ENCODE measurements around the gene ZNF273. TPM values are rescaled to one million over a fixed set of nuclear protein-coding genes. Genes with fewer than 3 reads are reported as not detected.

The ZNF273 gene
- total and polyA plus RNA-seq, 10 of the 15 experiments (the other 5 are each of a cell fraction or from before 2014, with no cell fraction given): 4.8 to 12.3 (median 7.8) TPM

DNA sequence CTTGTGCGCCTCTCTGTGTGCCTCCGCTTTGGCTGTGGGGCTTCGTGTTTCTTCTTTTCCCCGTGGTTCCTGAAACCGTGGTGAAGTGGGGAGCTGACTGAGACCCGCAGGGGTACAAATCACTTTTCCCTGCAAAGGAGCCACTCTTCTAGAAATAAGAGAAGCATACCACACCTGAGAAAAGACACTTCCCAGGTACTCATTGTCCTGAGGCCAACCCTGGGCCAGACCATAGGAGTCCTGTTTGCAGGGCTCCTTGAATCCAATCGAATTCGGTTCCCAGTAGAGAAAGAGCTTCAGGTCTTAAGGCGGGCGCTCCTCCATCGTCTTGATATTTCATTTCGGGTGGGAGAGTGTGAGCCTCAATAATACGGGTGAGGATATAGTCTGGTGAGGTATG lies 32.4 kb upstream of the ZNF273 start (continued):
- TF ChIP-seq SMAD5 (IDR thresholded peaks at IDR 0.05; ENCODE audit: low read depth) (no peak), ZSCAN29 (IDR thresholded peaks at IDR 0.05) (no peak), HDGF (IDR thresholded peaks at IDR 0.05) (no peak), STAT3 (IDR thresholded peaks at IDR 0.05; ENCODE audit: low read depth, low read length) (no peak)
- TF ChIP-seq, protein P1, sequence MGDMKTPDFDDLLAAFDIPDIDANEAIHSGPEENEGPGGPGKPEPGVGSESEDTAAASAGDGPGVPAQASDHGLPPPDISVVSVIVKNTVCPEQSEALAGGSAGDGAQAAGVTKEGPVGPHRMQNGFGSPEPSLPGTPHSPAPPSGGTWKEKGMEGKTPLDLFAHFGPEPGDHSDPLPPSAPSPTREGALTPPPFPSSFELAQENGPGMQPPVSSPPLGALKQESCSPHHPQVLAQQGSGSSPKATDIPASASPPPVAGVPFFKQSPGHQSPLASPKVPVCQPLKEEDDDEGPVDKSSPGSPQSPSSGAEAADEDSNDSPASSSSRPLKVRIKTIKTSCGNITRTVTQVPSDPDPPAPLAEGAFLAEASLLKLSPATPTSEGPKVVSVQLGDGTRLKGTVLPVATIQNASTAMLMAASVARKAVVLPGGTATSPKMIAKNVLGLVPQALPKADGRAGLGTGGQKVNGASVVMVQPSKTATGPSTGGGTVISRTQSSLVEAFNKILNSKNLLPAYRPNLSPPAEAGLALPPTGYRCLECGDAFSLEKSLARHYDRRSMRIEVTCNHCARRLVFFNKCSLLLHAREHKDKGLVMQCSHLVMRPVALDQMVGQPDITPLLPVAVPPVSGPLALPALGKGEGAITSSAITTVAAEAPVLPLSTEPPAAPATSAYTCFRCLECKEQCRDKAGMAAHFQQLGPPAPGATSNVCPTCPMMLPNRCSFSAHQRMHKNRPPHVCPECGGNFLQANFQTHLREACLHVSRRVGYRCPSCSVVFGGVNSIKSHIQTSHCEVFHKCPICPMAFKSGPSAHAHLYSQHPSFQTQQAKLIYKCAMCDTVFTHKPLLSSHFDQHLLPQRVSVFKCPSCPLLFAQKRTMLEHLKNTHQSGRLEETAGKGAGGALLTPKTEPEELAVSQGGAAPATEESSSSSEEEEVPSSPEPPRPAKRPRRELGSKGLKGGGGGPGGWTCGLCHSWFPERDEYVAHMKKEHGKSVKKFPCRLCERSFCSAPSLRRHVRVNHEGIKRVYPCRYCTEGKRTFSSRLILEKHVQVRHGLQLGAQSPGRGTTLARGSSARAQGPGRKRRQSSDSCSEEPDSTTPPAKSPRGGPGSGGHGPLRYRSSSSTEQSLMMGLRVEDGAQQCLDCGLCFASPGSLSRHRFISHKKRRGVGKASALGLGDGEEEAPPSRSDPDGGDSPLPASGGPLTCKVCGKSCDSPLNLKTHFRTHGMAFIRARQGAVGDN (IDR thresholded peaks at IDR 0.05): no peak

DNA sequence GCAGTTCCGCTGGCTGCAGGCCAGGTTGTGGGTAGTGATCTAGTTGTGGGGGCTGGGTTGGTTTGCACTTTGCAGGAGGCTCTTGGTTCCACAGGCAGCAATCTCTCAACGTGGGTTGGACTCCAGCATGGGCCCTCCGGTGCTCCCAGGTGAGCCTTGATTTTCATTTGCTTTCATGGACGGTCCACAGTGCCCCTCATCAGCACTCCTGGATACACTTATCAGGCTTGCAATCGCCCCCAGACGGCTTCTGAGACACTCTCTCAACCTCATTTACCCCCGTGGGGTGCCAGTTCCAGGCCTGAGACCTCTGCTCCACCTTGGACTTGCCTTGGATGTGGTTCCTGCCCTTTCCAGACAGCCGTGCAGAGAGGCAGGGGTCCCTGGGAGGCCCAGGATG lies 31.3 kb upstream of the ZNF273 start:
- H3K79me2 ChIP-seq (ENCODE audit: control insufficient read depth, insufficient read depth, low read length): no peaks in the 10 kb centered on the region
- ATAC-seq (no peak), DNase-seq (ENCODE audit: low read depth, low spot score) (no peak), FAIRE-seq (no peak)
- peaks cover 2% of the 10 kb centered on the region; the same call in 2 of the 3 replicates for H3K9me3 ChIP-seq (replicated peaks; ENCODE audit: control insufficient read depth, insufficient read depth, low read length)
- SMC1A ChIA-PET (ENCODE audit: uncharacterized antibody, unreplicated experiment): no interaction called here
- 35% methylated on average over 8 of the region's 8 CpGs for WGBS (ENCODE audit: insufficient coverage, insufficient replicate concordance, low lambda C conversion rate, missing lambda C conversion rate)
- no peaks in the 10 kb centered on the region for H3K4me1 ChIP-seq (ENCODE audit: control insufficient read depth, insufficient read depth, low read length)
- no peaks in the 10 kb centered on the region for H3K27me3 ChIP-seq (replicated peaks in 1 of 2; ENCODE audit: control insufficient read depth in 2 of 2, insufficient read depth in 2 of 2, low read length in 1 of 2)
- in situ Hi-C loops (cut with MboI) (no loop called here), intact Hi-C loops (cut with micrococcal nuclease; ENCODE audit: unreplicated experiment) (no loop called here)
- BruUV-seq (replicated peaks): no TSS peak
- RAD21 ChIA-PET (ENCODE audit: unreplicated experiment): no interaction called here
- no peak overlapping the region for H3K4me2 ChIP-seq (ENCODE audit: control insufficient read depth, insufficient read depth)
- no peaks in the 10 kb centered on the region for H4K20me1 ChIP-seq (ENCODE audit: control insufficient read depth, insufficient read depth)
- no peaks in the 10 kb centered on the region for H3K36me3 ChIP-seq (ENCODE audit: control insufficient read depth in 2 of 2, insufficient read depth in 2 of 2, low read length in 1 of 2)
- CTCF ChIA-PET: no interaction called here
- no peak overlapping the region for H3K27ac ChIP-seq (ENCODE audit: control insufficient read depth, insufficient read depth)
- no peak overlapping the region for H2AFZ ChIP-seq (ENCODE audit: control insufficient read depth, low read depth, low read length)
- H3K9ac ChIP-seq (ENCODE audit: control insufficient read depth, insufficient read depth, low read length): no peak overlapping the region
- POLR2A ChIA-PET: no interaction called here
- H3K4me3 ChIP-seq: no peak overlapping the region
- TF ChIP-seq EGR1 (IDR thresholded peaks at IDR 0.05; ENCODE audit: borderline replicate concordance in 1 of 2, low read depth in 2 of 2, low read length in 2 of 2): no peak
- TF ChIP-seq, protein P2, sequence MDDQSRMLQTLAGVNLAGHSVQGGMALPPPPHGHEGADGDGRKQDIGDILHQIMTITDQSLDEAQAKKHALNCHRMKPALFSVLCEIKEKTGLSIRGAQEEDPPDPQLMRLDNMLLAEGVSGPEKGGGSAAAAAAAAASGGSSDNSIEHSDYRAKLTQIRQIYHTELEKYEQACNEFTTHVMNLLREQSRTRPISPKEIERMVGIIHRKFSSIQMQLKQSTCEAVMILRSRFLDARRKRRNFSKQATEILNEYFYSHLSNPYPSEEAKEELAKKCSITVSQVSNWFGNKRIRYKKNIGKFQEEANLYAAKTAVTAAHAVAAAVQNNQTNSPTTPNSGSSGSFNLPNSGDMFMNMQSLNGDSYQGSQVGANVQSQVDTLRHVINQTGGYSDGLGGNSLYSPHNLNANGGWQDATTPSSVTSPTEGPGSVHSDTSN (IDR thresholded peaks at IDR 0.05; ENCODE audit: insufficient replicate concordance, low read depth, low read length): no peak
- no peak for TF ChIP-seq CREM (IDR thresholded peaks at IDR 0.05; ENCODE audit: low read depth)
- no peak for TF ChIP-seq RCOR1 (conservative IDR thresholded peaks at IDR 0.05; ENCODE audit: low read depth, low read length)
- TF ChIP-seq NFYA (IDR thresholded peaks at IDR 0.05; ENCODE audit: borderline replicate concordance, low read depth, low read length): no peak
- TF ChIP-seq, protein P3, sequence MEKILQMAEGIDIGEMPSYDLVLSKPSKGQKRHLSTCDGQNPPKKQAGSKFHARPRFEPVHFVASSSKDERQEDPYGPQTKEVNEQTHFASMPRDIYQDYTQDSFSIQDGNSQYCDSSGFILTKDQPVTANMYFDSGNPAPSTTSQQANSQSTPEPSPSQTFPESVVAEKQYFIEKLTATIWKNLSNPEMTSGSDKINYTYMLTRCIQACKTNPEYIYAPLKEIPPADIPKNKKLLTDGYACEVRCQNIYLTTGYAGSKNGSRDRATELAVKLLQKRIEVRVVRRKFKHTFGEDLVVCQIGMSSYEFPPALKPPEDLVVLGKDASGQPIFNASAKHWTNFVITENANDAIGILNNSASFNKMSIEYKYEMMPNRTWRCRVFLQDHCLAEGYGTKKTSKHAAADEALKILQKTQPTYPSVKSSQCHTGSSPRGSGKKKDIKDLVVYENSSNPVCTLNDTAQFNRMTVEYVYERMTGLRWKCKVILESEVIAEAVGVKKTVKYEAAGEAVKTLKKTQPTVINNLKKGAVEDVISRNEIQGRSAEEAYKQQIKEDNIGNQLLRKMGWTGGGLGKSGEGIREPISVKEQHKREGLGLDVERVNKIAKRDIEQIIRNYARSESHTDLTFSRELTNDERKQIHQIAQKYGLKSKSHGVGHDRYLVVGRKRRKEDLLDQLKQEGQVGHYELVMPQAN (conservative IDR thresholded peaks at IDR 0.05): no peak
- TF ChIP-seq ATF7 (IDR thresholded peaks at IDR 0.05; ENCODE audit: low read depth): no peak
- TF ChIP-seq RB1 (IDR thresholded peaks at IDR 0.05; ENCODE audit: borderline replicate concordance): no peak
- no peak for TF ChIP-seq MXI1 (IDR thresholded peaks at IDR 0.05; ENCODE audit: low read depth, low read length)
- TF ChIP-seq, protein P4, sequence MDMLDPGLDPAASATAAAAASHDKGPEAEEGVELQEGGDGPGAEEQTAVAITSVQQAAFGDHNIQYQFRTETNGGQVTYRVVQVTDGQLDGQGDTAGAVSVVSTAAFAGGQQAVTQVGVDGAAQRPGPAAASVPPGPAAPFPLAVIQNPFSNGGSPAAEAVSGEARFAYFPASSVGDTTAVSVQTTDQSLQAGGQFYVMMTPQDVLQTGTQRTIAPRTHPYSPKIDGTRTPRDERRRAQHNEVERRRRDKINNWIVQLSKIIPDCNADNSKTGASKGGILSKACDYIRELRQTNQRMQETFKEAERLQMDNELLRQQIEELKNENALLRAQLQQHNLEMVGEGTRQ (IDR thresholded peaks at IDR 0.05; ENCODE audit: borderline replicate concordance, low read depth, low read length): no peak
